ENCODE data around the gene IMMP2L.

DNA sequence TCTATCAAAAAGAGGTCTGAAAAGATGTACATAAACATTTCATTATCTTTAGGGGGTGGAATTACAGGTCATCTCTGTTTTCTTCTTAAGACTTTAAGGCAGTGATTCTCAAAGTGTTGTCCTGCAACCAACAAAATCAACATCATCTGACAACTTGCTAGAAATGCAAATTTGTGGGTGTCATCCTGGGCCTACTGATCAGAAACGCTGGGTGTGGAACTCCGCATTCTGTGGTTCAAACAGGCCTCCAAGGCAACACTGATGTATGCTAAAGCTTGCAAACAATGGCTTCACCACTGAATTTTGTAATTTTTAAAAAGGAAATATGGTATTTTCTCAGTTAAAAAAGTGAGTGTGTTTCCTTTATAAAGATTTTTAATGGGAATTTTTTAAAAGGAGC lies 873.4 kb downstream of the IMMP2L start:
- no peak for TF ChIP-seq CTCF (IDR thresholded peaks at IDR 0.05)
- no peak for TF ChIP-seq POLR2A (IDR thresholded peaks at IDR 0.05)

Data from uterus (tissue), 2 donors.